K562 (cell line): Measurements from ENCODE around the gene DNAJB6. TPM values are rescaled to one million over a fixed set of nuclear protein-coding genes. Genes with fewer than 3 reads are reported as not detected.
A peak's percentile ranks its signal among the peaks of the same experiment; 100 is the strongest.

ENCODE experiments used
- ARHGAP35 ChIP-seq: fragments of 450-650 bp; IDR thresholded peaks from 2 replicates; pipeline ENCODE4 v1.6.1; 2018; ENCODE audit not compliant: partially characterized antibody
- NONO ChIP-seq, 2 experiments: fragments of 200-400 bp in 1 of 2; fragments of 450-650 bp in 1 of 2; formaldehyde crosslinking in 1 of 2; IDR thresholded peaks; 2 replicates each; pipeline ENCODE4 v1.6.1; 2017; ENCODE audit warnings: low read depth in 2 of 2, mild to moderate bottlenecking in 2 of 2, moderate library complexity in 2 of 2, low read length in 1 of 2
- PCBP2 ChIP-seq: fragments of 200-400 bp; formaldehyde crosslinking; IDR thresholded peaks from 2 replicates; pipeline ENCODE4 v1.6.1; 2018; ENCODE audit warnings: low read length, low read depth, mild to moderate bottlenecking, moderate library complexity; ENCODE audit not compliant: poor library complexity, severe bottlenecking
- SUPT5H ChIP-seq: fragments of 450-650 bp; IDR thresholded peaks from 2 replicates; pipeline ENCODE4 v1.6.1; 2016
- TAF1 ChIP-seq: IDR thresholded peaks from 2 replicates; pipeline ENCODE4 v1.6.1; 2011; ENCODE audit warnings: mild to moderate bottlenecking, low read length, moderate library complexity; ENCODE audit not compliant: insufficient read depth, control insufficient read depth, severe bottlenecking; ENCODE audit errors: extremely low read depth
- ZNF3 ChIP-seq: fragments of 250-450 bp; sonication (Bioruptor Pico); IDR thresholded peaks from 2 replicates; pipeline ENCODE4 v1.5.0; 2021; ENCODE audit warnings: mild to moderate bottlenecking, moderate library complexity
- ZNF445 ChIP-seq: fragments of 250-450 bp; sonication (Bioruptor Pico); IDR thresholded peaks from 2 replicates; pipeline ENCODE4 v1.4.0; 2020; ENCODE audit warnings: low read depth, mild to moderate bottlenecking, moderate library complexity
- polyA plus RNA-seq, 8 experiments: library from polyadenylated mRNA; depleted of rRNA in 4 of 8; stranded (reverse) in 5 of 8; unstranded in 3 of 8; fragments of >200 nt; fragmentation: Nextera tagmentation in 2 of 8; fragmentation: Illumina TruSeq in 1 of 8; extraction: Ambion mirVana in 2 of 8; extraction: Trizol in 1 of 8; gene quantifications; 2 replicates each; pipeline versions ENCODE4 v1.2.1 to v1.2.3, GENCODE V29; 2011 to 2014; ENCODE audit warnings: inconsistent platforms in 1 of 8, missing spikeins in 1 of 8
- total RNA-seq, 7 experiments: library from RNA; depleted of rRNA in 6 of 7; stranded (reverse); fragments of >200 nt in 6 of 7; fragmentation: Illumina TruSeq in 2 of 7; extraction: Trizol in 2 of 7; gene quantifications; 2 replicates each; pipeline versions ENCODE4 v1.2.1 to v1.2.3, GENCODE V29; 2011 to 2021; ENCODE audit warnings: low replicate concordance in 1 of 7
- TF ChIP-seq, protein P1 (sequence below): sonication (generic); formaldehyde crosslinking; IDR thresholded peaks from 2 replicates; pipeline ENCODE4 v1.8.0; 2023; ENCODE audit warnings: mild to moderate bottlenecking, missing genetic modification reagents
- TF ChIP-seq, protein P2 (sequence below): fragments of 250-450 bp; sonication (Bioruptor Pico); IDR thresholded peaks from 2 replicates; pipeline ENCODE4 v1.5.0; 2020; ENCODE audit warnings: mild to moderate bottlenecking, borderline replicate concordance
- TF ChIP-seq, protein P3 (sequence below): fragments of 250-450 bp; sonication (Bioruptor Pico); IDR thresholded peaks from 2 replicates; pipeline ENCODE4 v1.8.0; 2022; ENCODE audit warnings: inconsistent platforms
- TF ChIP-seq, protein P4 (sequence below): sonication (generic); formaldehyde crosslinking; IDR thresholded peaks from 2 replicates; pipeline ENCODE4 v1.8.0; 2023; ENCODE audit warnings: missing genetic modification reagents, mild to moderate bottlenecking, borderline replicate concordance

DNAJB6 gene
- total and polyA plus RNA-seq, 9 of the 15 experiments (the other 6 are each of a cell fraction or from before 2014, with no cell fraction given), result 84.5 to 158 (median 135) TPM

DNA sequence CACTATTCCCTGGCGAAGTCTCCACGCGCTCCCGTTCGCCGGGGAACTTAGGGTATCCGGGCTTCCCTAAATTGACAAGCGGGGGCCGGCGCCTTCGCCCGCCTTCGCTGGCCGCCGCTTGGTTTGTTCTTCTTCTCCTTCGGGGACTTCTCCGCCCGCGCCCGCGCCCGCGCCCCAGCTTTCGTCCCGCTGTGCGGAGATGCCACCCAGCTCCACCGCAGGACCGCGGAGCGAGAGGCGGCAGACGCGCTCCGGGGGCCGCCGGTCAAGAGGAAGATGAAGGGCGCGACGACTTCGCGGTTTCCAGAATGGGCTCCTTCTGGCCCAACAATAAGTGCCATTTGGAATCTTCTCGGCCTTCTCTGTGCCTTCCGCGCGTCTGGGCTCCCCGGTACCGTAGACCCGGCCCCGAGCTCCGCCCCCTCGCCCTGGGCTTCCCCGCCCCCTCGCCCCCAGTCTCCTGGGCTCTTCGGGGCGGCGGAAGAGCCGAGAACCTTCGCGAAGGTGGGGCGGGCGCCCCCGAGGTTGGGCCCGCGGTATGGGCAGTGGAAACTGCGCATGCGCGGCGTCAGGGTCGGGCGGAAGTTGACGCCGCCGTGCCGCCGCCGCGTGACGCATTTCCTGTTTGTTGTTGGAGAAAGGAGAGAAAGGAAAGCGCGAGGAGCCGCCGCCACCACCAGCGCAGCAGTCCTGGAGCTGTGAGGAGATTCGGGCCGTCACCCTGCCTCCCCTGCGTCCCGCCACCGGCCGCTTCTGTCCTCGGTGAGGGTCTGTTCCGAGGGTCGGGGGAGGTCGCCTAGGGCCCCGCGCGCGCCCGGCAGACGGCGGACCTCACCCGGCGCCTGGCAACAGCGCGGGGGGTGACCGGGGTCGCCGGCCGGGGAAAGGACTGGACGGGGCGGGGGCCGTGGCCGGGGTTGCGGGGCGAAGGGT lies at the start of gene DNAJB6 (continued):
- TF ChIP-seq, protein P1, sequence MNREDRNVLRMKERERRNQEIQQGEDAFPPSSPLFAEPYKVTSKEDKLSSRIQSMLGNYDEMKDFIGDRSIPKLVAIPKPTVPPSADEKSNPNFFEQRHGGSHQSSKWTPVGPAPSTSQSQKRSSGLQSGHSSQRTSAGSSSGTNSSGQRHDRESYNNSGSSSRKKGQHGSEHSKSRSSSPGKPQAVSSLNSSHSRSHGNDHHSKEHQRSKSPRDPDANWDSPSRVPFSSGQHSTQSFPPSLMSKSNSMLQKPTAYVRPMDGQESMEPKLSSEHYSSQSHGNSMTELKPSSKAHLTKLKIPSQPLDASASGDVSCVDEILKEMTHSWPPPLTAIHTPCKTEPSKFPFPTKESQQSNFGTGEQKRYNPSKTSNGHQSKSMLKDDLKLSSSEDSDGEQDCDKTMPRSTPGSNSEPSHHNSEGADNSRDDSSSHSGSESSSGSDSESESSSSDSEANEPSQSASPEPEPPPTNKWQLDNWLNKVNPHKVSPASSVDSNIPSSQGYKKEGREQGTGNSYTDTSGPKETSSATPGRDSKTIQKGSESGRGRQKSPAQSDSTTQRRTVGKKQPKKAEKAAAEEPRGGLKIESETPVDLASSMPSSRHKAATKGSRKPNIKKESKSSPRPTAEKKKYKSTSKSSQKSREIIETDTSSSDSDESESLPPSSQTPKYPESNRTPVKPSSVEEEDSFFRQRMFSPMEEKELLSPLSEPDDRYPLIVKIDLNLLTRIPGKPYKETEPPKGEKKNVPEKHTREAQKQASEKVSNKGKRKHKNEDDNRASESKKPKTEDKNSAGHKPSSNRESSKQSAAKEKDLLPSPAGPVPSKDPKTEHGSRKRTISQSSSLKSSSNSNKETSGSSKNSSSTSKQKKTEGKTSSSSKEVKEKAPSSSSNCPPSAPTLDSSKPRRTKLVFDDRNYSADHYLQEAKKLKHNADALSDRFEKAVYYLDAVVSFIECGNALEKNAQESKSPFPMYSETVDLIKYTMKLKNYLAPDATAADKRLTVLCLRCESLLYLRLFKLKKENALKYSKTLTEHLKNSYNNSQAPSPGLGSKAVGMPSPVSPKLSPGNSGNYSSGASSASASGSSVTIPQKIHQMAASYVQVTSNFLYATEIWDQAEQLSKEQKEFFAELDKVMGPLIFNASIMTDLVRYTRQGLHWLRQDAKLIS (CRISPR knock-in tag), result 0 out of 2 replicates have a peak, but pooled peaks have one; percentile 14
- TF ChIP-seq NONO (IDR thresholded peaks at IDR 0.05; ENCODE audit: low read depth in 2 of 2, low read length in 1 of 2) (peak in 1 of 2 experiments; percentile 38; a peak in 2 of 4 replicates), ZNF3 (no peak), ZNF445 (CRISPR knock-in tag) (no peak), TAF1 (peak; percentile 77), PCBP2 (peak; percentile 47), ARHGAP35 (no peak), SUPT5H (peak; percentile 95)
- TF ChIP-seq, protein P2, sequence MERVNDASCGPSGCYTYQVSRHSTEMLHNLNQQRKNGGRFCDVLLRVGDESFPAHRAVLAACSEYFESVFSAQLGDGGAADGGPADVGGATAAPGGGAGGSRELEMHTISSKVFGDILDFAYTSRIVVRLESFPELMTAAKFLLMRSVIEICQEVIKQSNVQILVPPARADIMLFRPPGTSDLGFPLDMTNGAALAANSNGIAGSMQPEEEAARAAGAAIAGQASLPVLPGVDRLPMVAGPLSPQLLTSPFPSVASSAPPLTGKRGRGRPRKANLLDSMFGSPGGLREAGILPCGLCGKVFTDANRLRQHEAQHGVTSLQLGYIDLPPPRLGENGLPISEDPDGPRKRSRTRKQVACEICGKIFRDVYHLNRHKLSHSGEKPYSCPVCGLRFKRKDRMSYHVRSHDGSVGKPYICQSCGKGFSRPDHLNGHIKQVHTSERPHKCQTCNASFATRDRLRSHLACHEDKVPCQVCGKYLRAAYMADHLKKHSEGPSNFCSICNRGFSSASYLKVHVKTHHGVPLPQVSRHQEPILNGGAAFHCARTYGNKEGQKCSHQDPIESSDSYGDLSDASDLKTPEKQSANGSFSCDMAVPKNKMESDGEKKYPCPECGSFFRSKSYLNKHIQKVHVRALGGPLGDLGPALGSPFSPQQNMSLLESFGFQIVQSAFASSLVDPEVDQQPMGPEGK (CRISPR knock-in tag), result no peak
- TF ChIP-seq, protein P3, sequence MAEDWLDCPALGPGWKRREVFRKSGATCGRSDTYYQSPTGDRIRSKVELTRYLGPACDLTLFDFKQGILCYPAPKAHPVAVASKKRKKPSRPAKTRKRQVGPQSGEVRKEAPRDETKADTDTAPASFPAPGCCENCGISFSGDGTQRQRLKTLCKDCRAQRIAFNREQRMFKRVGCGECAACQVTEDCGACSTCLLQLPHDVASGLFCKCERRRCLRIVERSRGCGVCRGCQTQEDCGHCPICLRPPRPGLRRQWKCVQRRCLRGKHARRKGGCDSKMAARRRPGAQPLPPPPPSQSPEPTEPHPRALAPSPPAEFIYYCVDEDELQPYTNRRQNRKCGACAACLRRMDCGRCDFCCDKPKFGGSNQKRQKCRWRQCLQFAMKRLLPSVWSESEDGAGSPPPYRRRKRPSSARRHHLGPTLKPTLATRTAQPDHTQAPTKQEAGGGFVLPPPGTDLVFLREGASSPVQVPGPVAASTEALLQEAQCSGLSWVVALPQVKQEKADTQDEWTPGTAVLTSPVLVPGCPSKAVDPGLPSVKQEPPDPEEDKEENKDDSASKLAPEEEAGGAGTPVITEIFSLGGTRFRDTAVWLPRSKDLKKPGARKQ (CRISPR knock-in tag), result peak; percentile 99
- TF ChIP-seq, protein P4, sequence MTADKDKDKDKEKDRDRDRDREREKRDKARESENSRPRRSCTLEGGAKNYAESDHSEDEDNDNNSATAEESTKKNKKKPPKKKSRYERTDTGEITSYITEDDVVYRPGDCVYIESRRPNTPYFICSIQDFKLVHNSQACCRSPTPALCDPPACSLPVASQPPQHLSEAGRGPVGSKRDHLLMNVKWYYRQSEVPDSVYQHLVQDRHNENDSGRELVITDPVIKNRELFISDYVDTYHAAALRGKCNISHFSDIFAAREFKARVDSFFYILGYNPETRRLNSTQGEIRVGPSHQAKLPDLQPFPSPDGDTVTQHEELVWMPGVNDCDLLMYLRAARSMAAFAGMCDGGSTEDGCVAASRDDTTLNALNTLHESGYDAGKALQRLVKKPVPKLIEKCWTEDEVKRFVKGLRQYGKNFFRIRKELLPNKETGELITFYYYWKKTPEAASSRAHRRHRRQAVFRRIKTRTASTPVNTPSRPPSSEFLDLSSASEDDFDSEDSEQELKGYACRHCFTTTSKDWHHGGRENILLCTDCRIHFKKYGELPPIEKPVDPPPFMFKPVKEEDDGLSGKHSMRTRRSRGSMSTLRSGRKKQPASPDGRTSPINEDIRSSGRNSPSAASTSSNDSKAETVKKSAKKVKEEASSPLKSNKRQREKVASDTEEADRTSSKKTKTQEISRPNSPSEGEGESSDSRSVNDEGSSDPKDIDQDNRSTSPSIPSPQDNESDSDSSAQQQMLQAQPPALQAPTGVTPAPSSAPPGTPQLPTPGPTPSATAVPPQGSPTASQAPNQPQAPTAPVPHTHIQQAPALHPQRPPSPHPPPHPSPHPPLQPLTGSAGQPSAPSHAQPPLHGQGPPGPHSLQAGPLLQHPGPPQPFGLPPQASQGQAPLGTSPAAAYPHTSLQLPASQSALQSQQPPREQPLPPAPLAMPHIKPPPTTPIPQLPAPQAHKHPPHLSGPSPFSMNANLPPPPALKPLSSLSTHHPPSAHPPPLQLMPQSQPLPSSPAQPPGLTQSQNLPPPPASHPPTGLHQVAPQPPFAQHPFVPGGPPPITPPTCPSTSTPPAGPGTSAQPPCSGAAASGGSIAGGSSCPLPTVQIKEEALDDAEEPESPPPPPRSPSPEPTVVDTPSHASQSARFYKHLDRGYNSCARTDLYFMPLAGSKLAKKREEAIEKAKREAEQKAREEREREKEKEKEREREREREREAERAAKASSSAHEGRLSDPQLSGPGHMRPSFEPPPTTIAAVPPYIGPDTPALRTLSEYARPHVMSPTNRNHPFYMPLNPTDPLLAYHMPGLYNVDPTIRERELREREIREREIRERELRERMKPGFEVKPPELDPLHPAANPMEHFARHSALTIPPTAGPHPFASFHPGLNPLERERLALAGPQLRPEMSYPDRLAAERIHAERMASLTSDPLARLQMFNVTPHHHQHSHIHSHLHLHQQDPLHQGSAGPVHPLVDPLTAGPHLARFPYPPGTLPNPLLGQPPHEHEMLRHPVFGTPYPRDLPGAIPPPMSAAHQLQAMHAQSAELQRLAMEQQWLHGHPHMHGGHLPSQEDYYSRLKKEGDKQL (CRISPR knock-in tag), result no peak
